ENCODE measurements around the gene KLC1. TPM values are rescaled to one million over a fixed set of nuclear protein-coding genes. Genes with fewer than 3 reads are reported as not detected.

The KLC1 gene
- total RNA-seq, 1 experiment from 2014 or later = 121 TPM

GRCh38 chr14:103739466-103739792 is 110.4 kb downstream of the KLC1 start:
- CTCF ChIA-PET = no interaction called here
- no peak overlapping the region for H3K4me2 ChIP-seq (ENCODE audit: low read length)
- no peak overlapping the region for H3K9ac ChIP-seq (ENCODE audit: low read length)
- no peaks in the 10 kb centered on the region for H3K9me2 ChIP-seq (ENCODE audit: insufficient read depth)
- no peaks in the 10 kb centered on the region for H3K27me3 ChIP-seq (ENCODE audit: insufficient read depth, low read length)
- no peaks in the 10 kb centered on the region for H3K4me1 ChIP-seq (ENCODE audit: control insufficient read depth in 1 of 2, insufficient read depth in 2 of 2, low read length in 2 of 2)
- BruUV-seq (replicated peaks) = no TSS peak
- RAD21 ChIA-PET (ENCODE audit: low non-redundant PET in 1 of 2, low total read pairs in 2 of 2, uncharacterized antibody in 2 of 2, unreplicated experiment in 2 of 2) = no interaction called here
- no peak for DNase-seq (ENCODE audit: low read depth, low spot score)
- H3K4me3 ChIP-seq (replicated peaks in 1 of 2; ENCODE audit: low read depth in 1 of 2, low read length in 2 of 2) = no peak overlapping the region
- H3K36me3 ChIP-seq (ENCODE audit: control insufficient read depth in 1 of 2, insufficient read depth in 2 of 2, low read length in 2 of 2) = peaks cover 0 to 3% of the 10 kb centered on the region in 2 experiments; a peak in 2 of 4 replicates
- H3K27ac ChIP-seq (ENCODE audit: low read depth, low read length) = no peak overlapping the region
- no peaks in the 10 kb centered on the region for H3K79me2 ChIP-seq (ENCODE audit: insufficient read depth, low read length)
- POLR2A ChIA-PET = no interaction called here
- H3K9me3 ChIP-seq (ENCODE audit: control insufficient read depth in 1 of 2, insufficient read depth in 1 of 2, low read depth in 1 of 2, low read length in 2 of 2) = no peaks in the 10 kb centered on the region
- no peak overlapping the region for H2AFZ ChIP-seq (ENCODE audit: low read depth, low read length, poor library complexity, severe bottlenecking)
- no peak for ATAC-seq
- intact Hi-C loops (cut with micrococcal nuclease) = no loop called here
- no peak for TF ChIP-seq TCF7L2 (IDR thresholded peaks at IDR 0.05; ENCODE audit: borderline replicate concordance, extremely low read depth, insufficient read depth, insufficient read length)
- no peaks in the 10 kb centered on the region for H4K20me1 ChIP-seq (ENCODE audit: insufficient read depth)

DNA sequence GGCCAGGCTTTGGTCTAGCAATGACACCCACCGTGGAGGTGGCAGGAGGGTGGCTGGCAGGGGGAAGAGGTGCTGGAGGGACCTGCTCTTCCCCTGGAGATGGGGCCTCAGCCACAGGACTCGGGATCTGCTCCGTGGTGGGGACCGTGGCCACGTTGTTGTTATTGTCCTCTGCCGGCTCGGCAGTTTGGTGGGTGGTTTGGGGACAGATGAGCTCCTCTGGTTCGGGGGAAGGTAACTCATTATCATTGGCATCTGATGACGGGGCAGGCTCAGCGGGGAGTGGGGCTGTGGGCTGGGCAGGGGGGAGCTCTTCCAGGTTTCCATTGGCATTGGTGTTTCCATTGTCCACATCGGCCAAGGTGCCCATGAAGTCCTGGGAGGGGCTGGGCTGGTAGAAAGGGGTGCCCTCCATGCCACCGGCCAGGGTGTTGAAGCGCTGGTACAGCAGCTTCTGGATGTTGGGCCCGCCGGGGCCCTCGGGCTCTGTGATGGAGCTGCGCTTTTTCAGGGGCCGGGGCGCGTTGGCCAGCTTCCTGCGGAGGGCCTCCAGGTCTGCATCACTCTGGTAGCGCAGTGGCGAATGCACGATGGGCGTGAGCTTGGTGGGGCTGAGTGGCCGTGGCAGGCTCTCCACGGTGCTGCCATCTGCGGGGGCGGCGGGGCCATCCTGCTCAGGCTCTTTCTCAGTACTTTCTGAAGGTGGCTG is 110.9 kb downstream of the KLC1 start:
- RAD21 ChIA-PET (ENCODE audit: low non-redundant PET in 1 of 2, low total read pairs in 2 of 2, uncharacterized antibody in 2 of 2, unreplicated experiment in 2 of 2) = no interaction called here
- no peak overlapping the region for H3K4me2 ChIP-seq (ENCODE audit: low read length)
- CTCF ChIA-PET = no interaction called here

More for the DNA sequence above, 110.9 kb downstream of the KLC1 start:
- H3K4me3 ChIP-seq (replicated peaks in 1 of 2; ENCODE audit: low read depth in 1 of 2, low read length in 2 of 2) = no peak overlapping the region
- H3K36me3 ChIP-seq (ENCODE audit: control insufficient read depth in 1 of 2, insufficient read depth in 2 of 2, low read length in 2 of 2) = peaks cover 0 to 3% of the 10 kb centered on the region in 2 experiments; a peak in 2 of 4 replicates
- POLR2A ChIA-PET = no interaction called here
- intact Hi-C loops (cut with micrococcal nuclease) = no loop called here
- DNase-seq (ENCODE audit: low read depth, low spot score) (no peak), ATAC-seq (no peak)
- no peaks in the 10 kb centered on the region for H3K9me2 ChIP-seq (ENCODE audit: insufficient read depth)
- H3K4me1 ChIP-seq (ENCODE audit: control insufficient read depth in 1 of 2, insufficient read depth in 2 of 2, low read length in 2 of 2) = no peaks in the 10 kb centered on the region
- H3K79me2 ChIP-seq (ENCODE audit: insufficient read depth, low read length) = no peaks in the 10 kb centered on the region
- no TSS peak for BruUV-seq (replicated peaks)
- no peaks in the 10 kb centered on the region for H3K27me3 ChIP-seq (ENCODE audit: insufficient read depth, low read length)
- no peak overlapping the region for H2AFZ ChIP-seq (ENCODE audit: low read depth, low read length, poor library complexity, severe bottlenecking)
- H3K27ac ChIP-seq (ENCODE audit: low read depth, low read length) = no peak overlapping the region
- no peaks in the 10 kb centered on the region for H3K9me3 ChIP-seq (ENCODE audit: control insufficient read depth in 1 of 2, insufficient read depth in 1 of 2, low read depth in 1 of 2, low read length in 2 of 2)
- TF ChIP-seq YY1 (IDR thresholded peaks at IDR 0.05; ENCODE audit: extremely low read depth, insufficient replicate concordance, low read depth, low read length) = no peak
- no peak for TF ChIP-seq TCF7L2 (IDR thresholded peaks at IDR 0.05; ENCODE audit: borderline replicate concordance, extremely low read depth, insufficient read depth, insufficient read length)
- TF ChIP-seq, protein P1, sequence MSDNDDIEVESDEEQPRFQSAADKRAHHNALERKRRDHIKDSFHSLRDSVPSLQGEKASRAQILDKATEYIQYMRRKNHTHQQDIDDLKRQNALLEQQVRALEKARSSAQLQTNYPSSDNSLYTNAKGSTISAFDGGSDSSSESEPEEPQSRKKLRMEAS (IDR thresholded peaks at IDR 0.05) = no peak
- TF ChIP-seq RAD21 (IDR thresholded peaks at IDR 0.05; ENCODE audit: low read depth) = no peak
- TF ChIP-seq, protein P2, sequence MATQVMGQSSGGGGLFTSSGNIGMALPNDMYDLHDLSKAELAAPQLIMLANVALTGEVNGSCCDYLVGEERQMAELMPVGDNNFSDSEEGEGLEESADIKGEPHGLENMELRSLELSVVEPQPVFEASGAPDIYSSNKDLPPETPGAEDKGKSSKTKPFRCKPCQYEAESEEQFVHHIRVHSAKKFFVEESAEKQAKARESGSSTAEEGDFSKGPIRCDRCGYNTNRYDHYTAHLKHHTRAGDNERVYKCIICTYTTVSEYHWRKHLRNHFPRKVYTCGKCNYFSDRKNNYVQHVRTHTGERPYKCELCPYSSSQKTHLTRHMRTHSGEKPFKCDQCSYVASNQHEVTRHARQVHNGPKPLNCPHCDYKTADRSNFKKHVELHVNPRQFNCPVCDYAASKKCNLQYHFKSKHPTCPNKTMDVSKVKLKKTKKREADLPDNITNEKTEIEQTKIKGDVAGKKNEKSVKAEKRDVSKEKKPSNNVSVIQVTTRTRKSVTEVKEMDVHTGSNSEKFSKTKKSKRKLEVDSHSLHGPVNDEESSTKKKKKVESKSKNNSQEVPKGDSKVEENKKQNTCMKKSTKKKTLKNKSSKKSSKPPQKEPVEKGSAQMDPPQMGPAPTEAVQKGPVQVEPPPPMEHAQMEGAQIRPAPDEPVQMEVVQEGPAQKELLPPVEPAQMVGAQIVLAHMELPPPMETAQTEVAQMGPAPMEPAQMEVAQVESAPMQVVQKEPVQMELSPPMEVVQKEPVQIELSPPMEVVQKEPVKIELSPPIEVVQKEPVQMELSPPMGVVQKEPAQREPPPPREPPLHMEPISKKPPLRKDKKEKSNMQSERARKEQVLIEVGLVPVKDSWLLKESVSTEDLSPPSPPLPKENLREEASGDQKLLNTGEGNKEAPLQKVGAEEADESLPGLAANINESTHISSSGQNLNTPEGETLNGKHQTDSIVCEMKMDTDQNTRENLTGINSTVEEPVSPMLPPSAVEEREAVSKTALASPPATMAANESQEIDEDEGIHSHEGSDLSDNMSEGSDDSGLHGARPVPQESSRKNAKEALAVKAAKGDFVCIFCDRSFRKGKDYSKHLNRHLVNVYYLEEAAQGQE (IDR thresholded peaks at IDR 0.05; ENCODE audit: low read depth) = no peak
- no peak for TF ChIP-seq EZH2 (IDR thresholded peaks at IDR 0.05)
- no peak for TF ChIP-seq CBX3 (IDR thresholded peaks at IDR 0.05; ENCODE audit: low read depth)
- H4K20me1 ChIP-seq (ENCODE audit: insufficient read depth) = no peaks in the 10 kb centered on the region
- no peak overlapping the region for H3K9ac ChIP-seq (ENCODE audit: low read length)

Measured in HCT116 (cell line).